NCI-H1694 treated with DMSO at 0.1 percent for 48 hours (cell line): Measurements from ENCODE around the gene PMVK.
"Not testable (repeated sequence)": the region's sequence is repeated elsewhere in the genome, so short reads cannot be mapped to it uniquely, and the experiment has no call there.

Experiments used
- DNase-seq: peaks from one replicate; lab custom pipeline; 2025; lab: John Stamatoyannopoulos, UW

Gene PMVK

GRCh38 chr1:154912755-154913154, 23.8 kb downstream of the PMVK start:
- DNase-seq = no peak

- DNase-seq = no peak
Measured at GRCh38 chr1:154911691-154912550, 24.6 kb downstream of the PMVK start.

- no peak for DNase-seq
Measured at GRCh38 chr1:154910851-154911250, 25.7 kb downstream of the PMVK start.

GRCh38 chr1:154908937-154909336, 27.6 kb downstream of the PMVK start:
- DNase-seq = no peak

- not testable (repeated sequence) for DNase-seq
Measured at GRCh38 chr1:154908129-154908528, 28.4 kb downstream of the PMVK start.

GRCh38 chr1:154906621-154907081, 29.9 kb downstream of the PMVK start:
- no peak for DNase-seq

- DNase-seq = no peak
Measured at GRCh38 chr1:154902938-154903566, 33.5 kb downstream of the PMVK start.

- no peak for DNase-seq
Measured at GRCh38 chr1:154901591-154901990, 34.9 kb downstream of the PMVK start.

GRCh38 chr1:154899041-154899440, 37.5 kb downstream of the PMVK start:
- no peak for DNase-seq

GRCh38 chr1:154896771-154897286, 39.7 kb downstream of the PMVK start:
- no peak for DNase-seq

- DNase-seq = no peak
Measured at GRCh38 chr1:154895798-154896197, 40.7 kb downstream of the PMVK start.

- DNase-seq = no peak
Measured at GRCh38 chr1:154891452-154891851, 45.1 kb downstream of the PMVK start.

GRCh38 chr1:154888757-154889156, 47.8 kb downstream of the PMVK start:
- no peak for DNase-seq

- DNase-seq = no peak
Measured at GRCh38 chr1:154886281-154887015, 50.1 kb downstream of the PMVK start.

- DNase-seq = no peak
Measured at GRCh38 chr1:154884869-154885701, 51.4 kb downstream of the PMVK start.

GRCh38 chr1:154883919-154884868, 52.3 kb downstream of the PMVK start:
- DNase-seq = no peak

- DNase-seq = no peak
Measured at GRCh38 chr1:154881820-154882535, 54.5 kb downstream of the PMVK start.

GRCh38 chr1:154880671-154881070, 55.8 kb downstream of the PMVK start:
- DNase-seq = no peak

GRCh38 chr1:154879038-154879421, 57.5 kb downstream of the PMVK start:
- DNase-seq = no peak
